Stimulated activated CD8-positive, alpha-beta memory T cell treated with anti-CD3 and anti-CD28 coated beads, Interleukin-2, amount 100 ng/mL, for 1 hour (primary cell): ENCODE results near the gene HOXD4.

ENCODE experiments used
- DNase-seq, 2 donors: peaks; one replicate each; pipeline ENCODE4 v3.0.0-alpha.2; 2020; ENCODE audit warnings: low read depth in 2 of 2

The HOXD4 gene

GRCh38 chr2:176139661-176140512 is 11.5 kb upstream of the HOXD4 start:
- no peak for DNase-seq

GRCh38 chr2:176140513-176141317 is 10.6 kb upstream of the HOXD4 start:
- peak in 1 of 2 donors; percentile 42 for DNase-seq

- DNase-seq, result no peak
Observed at GRCh38 chr2:176142281-176142680, 9.1 kb upstream of the HOXD4 start.

GRCh38 chr2:176145085-176145969 is 6.0 kb upstream of the HOXD4 start:
- no peak for DNase-seq

- DNase-seq, result no peak
Observed at GRCh38 chr2:176146101-176146500, 5.2 kb upstream of the HOXD4 start.

GRCh38 chr2:176146645-176147044 is 4.7 kb upstream of the HOXD4 start:
- no peak for DNase-seq

- DNase-seq, result no peak
Observed at GRCh38 chr2:176147210-176147799, 4.0 kb upstream of the HOXD4 start.

- no peak for DNase-seq
Observed at GRCh38 chr2:176147800-176148496, 3.4 kb upstream of the HOXD4 start.

- DNase-seq, result no peak
Observed at GRCh38 chr2:176148751-176149421, 2.5 kb upstream of the HOXD4 start.

GRCh38 chr2:176149481-176149938 is 1.8 kb upstream of the HOXD4 start:
- no peak for DNase-seq

GRCh38 chr2:176149939-176150583 is 1.3 kb upstream of the HOXD4 start:
- no peak for DNase-seq

- DNase-seq, result no peak
Observed at GRCh38 chr2:176150584-176151441, 537 bp upstream of the HOXD4 start.

GRCh38 chr2:176152350-176153181 is 1.2 kb downstream of the HOXD4 start:
- DNase-seq, result no peak

GRCh38 chr2:176154576-176155252 is 3.4 kb downstream of the HOXD4 start:
- no peak for DNase-seq

GRCh38 chr2:176155356-176156044 is 4.2 kb downstream of the HOXD4 start:
- no peak for DNase-seq

- no peak for DNase-seq
Observed at GRCh38 chr2:176156301-176156806, 5.0 kb downstream of the HOXD4 start.
